ENCODE measurements around the gene UBE2G1. TPM values are rescaled to one million over a fixed set of nuclear protein-coding genes. Genes with fewer than 3 reads are reported as not detected.

UBE2G1 gene
- total and polyA plus RNA-seq, 2 of the 13 experiments (the other 11 are each of a cell fraction or from before 2014, with no cell fraction given): 27.9 to 42.6 TPM

GRCh38 chr17:4262703-4263102 is 103.8 kb downstream of the UBE2G1 start (continued):
- TF ChIP-seq ATF6 (CRISPR knock-in tag; conservative IDR thresholded peaks at IDR 0.05) (no peak), ZMAT3 (CRISPR knock-in tag; conservative IDR thresholded peaks at IDR 0.05) (no peak), HMGA1 (CRISPR knock-in tag; conservative IDR thresholded peaks at IDR 0.05) (no peak), CREB1 (IDR thresholded peaks at IDR 0.05) (no peak), CREB1 (CRISPR knock-in tag; IDR thresholded peaks at IDR 0.05) (no peak), ZNF44 (CRISPR knock-in tag; IDR thresholded peaks at IDR 0.05) (0 out of 2 replicates have a peak, but pooled peaks have one; percentile 23), JDP2 (CRISPR knock-in tag; IDR thresholded peaks at IDR 0.05; ENCODE audit: borderline replicate concordance) (no peak), EHMT2 (IDR thresholded peaks at IDR 0.05; ENCODE audit: borderline replicate concordance, low read depth, low read length) (no peak), NKX3-1 (CRISPR knock-in tag; IDR thresholded peaks at IDR 0.05) (no peak)

GRCh38 chr17:4261452-4261851 is 105.0 kb downstream of the UBE2G1 start:
- Histone ChIP-seq H4K20me1 (ENCODE audit: insufficient read depth, low read length) (no peaks in the 10 kb centered on the region; the same call in 1 of the 2 replicates), H3K79me2 (ENCODE audit: insufficient read depth, low read length) (peaks cover 64% of the 10 kb centered on the region), H3K27me3 (ENCODE audit: control insufficient read depth in 1 of 2, insufficient read depth in 2 of 2, low read length in 2 of 2) (no peaks in the 10 kb centered on the region; a peak in 1 of 5 replicates), H3K4me3 (replicated peaks in 1 of 3; ENCODE audit: insufficient read depth in 1 of 3, low read depth in 2 of 3, low read length in 3 of 3) (no peak overlapping the region), H3K9ac (ENCODE audit: insufficient read depth, low read depth, low read length) (no peak overlapping the region), H3K36me3 (replicated peaks in 1 of 2; ENCODE audit: control insufficient read depth in 1 of 2, insufficient read depth in 2 of 2, low read length in 2 of 2) (peaks cover 0 to 4% of the 10 kb centered on the region in 2 experiments; a peak in 1 of 5 replicates), H3K4me1 (ENCODE audit: insufficient read depth, low read length) (peaks cover 26% of the 10 kb centered on the region), H3K27ac (ENCODE audit: extremely low read length, insufficient read depth, low read length) (no peak overlapping the region), H2AFZ (ENCODE audit: low read length) (no peak overlapping the region), H3K4me2 (ENCODE audit: low read depth, low read length) (no peak overlapping the region), H3K9me3 (ENCODE audit: low read length) (no peaks in the 10 kb centered on the region)
- no TSS peak for BruUV-seq (replicated peaks)
- peak; percentile 58 to 64 for TF ChIP-seq MAFK (conservative IDR thresholded peaks at IDR 0.05 in 1 of 2, IDR thresholded peaks at IDR 0.05 in 1 of 2; ENCODE audit: low read length in 2 of 2)
- no peak for TF ChIP-seq ZNF337 (CRISPR knock-in tag; IDR thresholded peaks at IDR 0.05; ENCODE audit: borderline replicate concordance, low read depth)
- in situ Hi-C loops (cut with HindIII; ENCODE audit: extremely low pct_ligation_motif_present, low pct_unique_long_range_greater_than_20kb): no loop called here
- ATAC-seq: no peak
- FAIRE-seq: no peak
- DNase-seq (ENCODE audit: low spot score): no peak
- ChIA-PET CTCF (ENCODE audit: low intra/inter-chr PET ratio, low total read pairs) (no interaction called here), POLR2A (no interaction called here)
- WGBS (ENCODE audit: low lambda C conversion rate): 92% methylated on average over 8 of the region's 8 CpGs
- intact Hi-C loops (cut with micrococcal nuclease; ENCODE audit: unreplicated experiment): no loop called here

Data from HepG2 (cell line).